Measurements from ENCODE around the gene PANK1.
"Not testable (repeated sequence)": the region's sequence is repeated elsewhere in the genome, so short reads cannot be mapped to it uniquely, and the experiment has no call there.

The PANK1 gene

DNA sequence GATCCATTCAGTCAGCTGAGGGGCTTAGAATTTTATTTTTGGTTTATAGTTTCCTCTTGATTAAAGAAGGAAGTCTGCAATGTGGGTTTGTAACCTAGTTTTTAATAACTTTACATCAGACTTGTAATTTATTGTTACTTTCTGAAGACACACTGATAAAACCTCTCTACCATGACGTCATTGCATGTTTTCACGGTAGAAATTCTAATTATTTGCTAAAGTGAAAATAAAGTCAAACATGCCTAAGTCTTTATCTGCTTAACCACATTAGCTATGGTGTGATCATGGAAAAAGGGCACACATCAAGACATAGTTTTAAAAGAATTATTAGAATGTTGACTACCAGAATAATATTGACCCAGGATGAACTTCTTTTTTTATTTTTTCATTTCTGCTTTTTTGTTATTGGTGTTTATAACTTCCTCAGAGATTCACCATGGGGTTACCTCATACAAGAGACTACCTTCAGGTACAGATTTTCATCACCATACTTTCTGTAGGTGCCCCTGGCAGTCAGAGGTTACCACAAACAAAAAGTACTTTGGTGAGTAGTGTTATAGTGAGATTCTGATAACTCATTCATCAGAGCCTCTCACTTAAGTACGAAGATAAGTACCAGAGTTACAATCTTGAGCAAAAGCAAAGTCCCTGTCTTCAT is 7.0 kb upstream of the PANK1 start:
- no peak for DNase-seq

DNA sequence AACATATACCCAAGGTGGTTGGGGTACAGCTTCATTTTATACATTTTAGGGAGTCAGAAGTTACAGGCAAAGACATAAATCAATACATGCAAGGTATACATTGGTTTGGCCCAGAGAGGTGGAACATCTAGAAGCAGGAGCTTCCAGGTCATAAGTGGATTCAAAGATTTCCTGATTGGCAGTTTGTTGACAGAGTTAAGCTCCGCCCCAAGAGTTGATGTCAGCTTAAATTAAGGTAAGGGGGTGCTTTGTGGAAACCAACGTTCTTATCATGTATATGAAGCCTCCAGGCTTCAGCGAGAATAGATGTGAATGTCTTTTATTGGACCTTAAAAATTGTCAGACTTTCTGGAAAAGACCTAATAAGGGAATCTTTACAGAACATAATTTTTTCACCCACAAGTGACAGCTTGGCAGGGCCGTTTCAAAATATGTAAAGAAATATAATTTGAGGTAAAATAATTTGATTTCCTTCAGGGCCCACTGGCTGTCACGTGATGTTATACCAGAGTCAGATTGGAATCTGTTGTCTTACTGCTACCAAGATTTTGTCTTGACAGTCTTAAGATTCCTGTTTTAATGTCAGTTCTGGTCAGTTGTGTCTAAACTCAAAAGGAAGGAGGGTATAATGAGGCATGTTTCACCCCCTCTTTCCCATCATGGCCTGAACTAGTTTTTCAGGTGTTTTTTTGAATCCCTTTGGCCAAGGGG is 6.3 kb upstream of the PANK1 start:
- DNase-seq: no peak

DNA sequence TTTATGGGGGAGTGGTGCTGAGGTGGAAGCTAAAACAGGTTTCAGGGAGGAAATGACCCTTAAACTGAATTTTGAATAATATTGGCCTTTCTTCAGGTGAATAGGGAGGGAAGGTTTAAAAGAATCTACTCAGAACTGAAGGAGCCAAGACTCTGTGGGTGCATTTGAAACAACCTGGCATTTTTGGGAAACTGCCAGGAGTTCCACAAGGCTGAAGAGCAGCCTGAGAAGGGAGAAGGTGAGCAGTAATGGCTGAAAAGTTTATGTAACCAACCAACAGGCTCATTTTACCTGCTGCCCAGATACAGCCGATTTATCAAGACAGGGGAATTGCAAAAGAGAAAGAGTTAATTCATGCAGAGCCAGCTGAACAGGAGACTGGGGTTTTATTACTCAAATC is 4.0 kb upstream of the PANK1 start:
- DNase-seq: no peak

GRCh38 chr10:89648074-89648473 is 3.0 kb upstream of the PANK1 start:
- DNase-seq: no peak

DNA sequence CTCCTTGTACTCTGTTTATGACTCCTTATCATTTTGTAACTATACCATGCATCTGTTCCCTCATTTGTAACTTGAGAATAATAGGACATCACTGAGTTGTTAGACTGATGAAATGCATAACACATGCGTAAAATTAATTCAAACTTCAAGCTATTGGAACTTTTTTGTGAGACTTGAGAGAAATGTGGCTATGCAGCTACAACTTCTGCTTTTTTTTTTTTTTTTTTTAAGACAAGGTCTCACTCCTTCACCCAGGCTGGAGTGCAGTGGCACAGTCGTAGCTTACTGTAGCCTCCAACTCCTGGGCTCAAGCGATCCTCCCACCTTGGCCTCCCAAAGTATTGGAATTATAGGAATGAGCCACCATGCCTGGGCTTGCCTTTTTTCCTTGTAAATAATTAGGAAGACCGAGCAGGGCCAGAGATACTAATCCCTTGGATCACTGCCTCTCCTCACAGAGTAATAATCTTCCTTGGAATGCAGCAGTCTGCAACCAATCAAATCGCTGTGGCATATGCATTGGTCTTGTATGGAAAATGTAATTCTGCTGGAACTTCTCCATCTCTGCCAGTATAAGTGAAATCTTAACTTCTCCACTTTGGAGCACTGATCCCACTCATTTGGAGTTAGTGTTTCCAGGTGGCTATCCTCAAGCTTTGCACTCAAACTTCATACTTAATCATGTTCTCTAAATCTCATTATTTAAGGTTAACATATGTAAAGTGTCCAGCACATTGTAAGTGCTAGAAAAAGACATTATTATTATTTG is 2.0 kb upstream of the PANK1 start:
- DNase-seq: no peak

GRCh38 chr10:89645742-89646172 is 715 bp upstream of the PANK1 start:
- DNase-seq: no peak

DNA sequence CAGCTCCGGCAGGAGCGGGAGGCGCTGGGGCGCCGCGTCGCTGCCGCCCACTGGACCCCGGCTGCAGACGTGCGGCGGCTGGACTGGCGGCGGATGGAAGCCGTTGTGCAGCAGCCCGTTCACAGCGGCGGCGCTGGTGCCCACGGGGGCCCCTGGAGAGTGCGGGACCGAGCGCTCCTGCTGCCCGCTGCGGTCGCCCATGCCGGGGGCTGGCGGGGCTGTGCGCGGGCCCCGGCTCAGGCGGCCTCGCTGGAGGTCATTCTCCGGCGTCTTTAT is 413 bp downstream of the PANK1 start:
- no peak for DNase-seq

DNA sequence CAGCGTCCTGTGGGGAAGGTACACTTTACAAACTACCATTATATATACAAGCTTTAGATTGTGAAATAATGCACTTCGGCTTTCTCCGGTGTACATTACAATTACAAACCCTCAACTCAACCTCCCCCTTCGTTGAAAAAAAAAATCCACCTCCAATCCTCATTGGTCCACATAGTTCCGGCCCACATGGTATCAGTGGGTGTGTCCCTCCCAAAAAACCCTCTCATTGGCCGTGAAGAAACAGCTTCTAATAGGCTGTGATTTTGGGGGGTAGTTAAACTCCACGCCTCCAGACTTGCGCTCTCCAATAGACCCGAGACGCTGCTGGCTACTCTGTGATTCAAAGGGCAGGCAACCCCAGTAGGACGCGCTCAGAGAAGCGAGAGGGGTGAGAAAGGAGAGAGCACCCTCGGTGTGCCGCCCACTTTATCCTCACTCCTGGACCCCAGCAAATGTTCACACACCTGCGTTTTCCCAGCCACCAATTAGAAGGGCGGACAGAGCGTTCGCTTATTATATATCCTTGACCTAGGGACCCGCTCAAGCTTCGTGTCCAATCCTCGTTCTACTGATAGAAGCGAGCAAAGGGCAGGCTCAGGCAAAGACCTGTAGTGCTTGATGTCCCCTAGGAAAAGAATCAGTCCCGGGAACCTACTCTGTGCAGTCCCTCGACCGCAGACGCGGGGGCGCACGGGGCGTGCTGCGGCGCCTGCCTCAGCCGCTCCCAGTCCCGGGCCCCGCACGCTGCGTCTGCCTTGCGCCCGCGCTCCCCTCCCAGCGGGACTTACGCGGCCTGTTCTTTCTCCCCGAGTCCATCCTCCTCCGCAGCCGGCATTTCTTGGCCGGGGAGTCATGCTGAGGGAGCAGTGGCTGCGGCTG is 991 bp downstream of the PANK1 start:
- DNase-seq: peak; percentile 88

- DNase-seq: no peak
Measured at GRCh38 chr10:89643431-89643811, 1.6 kb downstream of the PANK1 start.

DNA sequence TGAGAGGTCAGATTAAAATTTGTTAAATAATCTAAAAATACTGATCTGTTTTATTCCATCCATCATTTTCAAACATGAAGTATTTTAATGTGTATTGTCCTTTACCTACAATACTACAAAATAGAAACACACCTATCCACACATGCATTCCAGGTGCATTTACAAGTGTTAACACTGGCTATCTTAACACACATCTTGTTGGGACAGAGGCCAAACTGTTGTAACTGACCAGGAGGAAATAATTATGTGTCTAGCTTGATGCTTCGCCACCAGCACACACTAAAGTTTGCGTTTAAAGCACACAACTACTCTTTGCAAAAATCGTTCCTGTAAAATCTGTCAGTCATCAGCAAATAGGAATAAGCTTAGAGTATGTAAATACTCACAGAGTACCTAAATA is 2.8 kb downstream of the PANK1 start:
- DNase-seq: no peak

- no peak for DNase-seq
Measured at GRCh38 chr10:89640241-89640640, 4.8 kb downstream of the PANK1 start.

DNA sequence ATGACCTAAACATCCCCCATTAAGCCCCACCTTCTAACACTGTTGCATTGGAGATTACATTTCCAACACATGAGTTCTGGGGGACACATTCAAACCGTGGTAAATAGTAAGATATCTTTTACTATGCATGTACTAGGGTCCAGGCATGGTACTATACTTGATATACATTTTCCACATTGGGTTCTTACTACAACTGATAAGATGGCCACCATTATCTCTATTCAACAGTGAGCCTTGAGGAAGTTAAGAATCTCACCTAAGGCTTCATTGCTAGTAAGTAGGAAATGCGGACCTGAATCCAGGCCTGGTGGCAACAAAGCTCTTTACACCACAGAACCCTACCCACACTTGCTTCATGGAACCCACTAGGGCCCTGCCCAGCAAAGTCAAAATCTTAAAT is 5.7 kb downstream of the PANK1 start:
- no peak for DNase-seq

GRCh38 chr10:89637113-89637512 is 7.9 kb downstream of the PANK1 start:
- DNase-seq: peak; percentile 1

- no peak for DNase-seq
Measured at GRCh38 chr10:89634637-89635036, 10.4 kb downstream of the PANK1 start.

DNA sequence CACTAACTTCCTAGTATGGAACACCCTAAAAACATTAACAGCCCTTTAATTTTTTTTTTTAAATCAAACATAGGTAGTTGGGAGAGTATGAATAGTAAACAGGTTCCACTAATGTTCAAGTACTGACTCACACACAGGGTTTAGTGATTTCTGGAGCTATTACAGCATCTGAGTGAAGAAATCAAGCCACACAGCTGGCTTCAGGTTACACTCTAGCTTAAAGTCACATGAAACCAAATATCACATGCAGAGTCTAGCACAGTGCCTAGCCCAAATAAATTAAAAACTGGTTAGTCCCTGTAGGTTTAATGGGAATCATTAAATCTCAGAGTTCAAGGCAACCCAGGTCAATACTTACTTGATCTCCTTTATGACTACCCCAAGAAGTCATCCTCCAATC is 11.6 kb downstream of the PANK1 start:
- DNase-seq: no peak

DNA sequence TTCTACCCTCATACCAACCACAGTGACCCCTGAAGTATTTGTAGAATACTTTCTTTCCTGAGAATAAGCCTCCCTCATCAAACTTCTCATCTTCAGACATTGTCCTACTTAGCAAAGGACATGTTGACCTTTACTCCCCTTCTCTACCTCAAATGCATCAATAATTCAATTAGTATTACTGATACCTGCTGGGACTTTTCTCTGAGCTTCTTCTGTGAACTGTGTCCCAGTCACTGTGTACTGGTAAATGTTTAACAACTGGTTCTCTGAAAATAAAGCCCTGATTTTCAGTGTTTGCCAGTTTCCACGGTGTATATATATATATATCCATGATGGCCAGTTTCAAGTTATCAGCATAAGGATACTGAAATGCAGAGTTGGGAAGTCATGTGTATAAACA is 12.2 kb downstream of the PANK1 start:
- no peak for DNase-seq

DNA sequence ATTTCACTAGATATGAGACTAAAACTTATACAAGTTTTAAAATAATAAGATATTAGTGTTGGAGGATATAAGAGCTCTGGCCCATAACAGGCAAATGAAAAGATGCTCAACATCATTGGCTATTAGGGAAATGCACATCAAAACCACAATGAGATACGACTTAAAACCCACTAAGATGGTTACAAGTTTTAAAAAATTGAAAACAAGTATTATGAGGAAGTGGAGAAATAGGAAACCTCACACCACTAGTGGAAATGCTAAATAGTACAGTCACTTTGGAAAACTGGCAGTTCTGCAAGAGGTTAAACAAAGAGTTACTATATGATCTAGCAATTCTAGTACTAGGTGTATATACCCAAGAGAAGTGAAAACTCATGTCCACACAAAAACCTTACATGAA is 17.2 kb downstream of the PANK1 start:
- no peak for DNase-seq

GRCh38 chr10:89625041-89625765 is 19.8 kb downstream of the PANK1 start:
- no peak for DNase-seq

- no peak for DNase-seq
Measured at GRCh38 chr10:89624020-89624419, 21.0 kb downstream of the PANK1 start.

GRCh38 chr10:89622151-89622550 is 22.9 kb downstream of the PANK1 start:
- DNase-seq: no peak

GRCh38 chr10:89621438-89621837 is 23.6 kb downstream of the PANK1 start:
- DNase-seq: no peak

- not testable (repeated sequence) for DNase-seq
Measured at GRCh38 chr10:89620296-89620695, 24.7 kb downstream of the PANK1 start.

- DNase-seq: no peak
Measured at GRCh38 chr10:89615824-89616223, 29.2 kb downstream of the PANK1 start.

All from SIG-M5 (cell line).